Measurements from ENCODE around the gene ARHGEF25.
"Not testable (repeated sequence)": the region's sequence is repeated elsewhere in the genome, so short reads cannot be mapped to it uniquely, and the experiment has no call there.

ARHGEF25 gene

GRCh38 chr12:57655541-57656240 lies 44.5 kb downstream of the ARHGEF25 start:
- H3K4me3 ChIP-seq (ENCODE audit: low read depth, low read length) = no peak overlapping the region
- no peak for TF ChIP-seq CTCF (IDR thresholded peaks at IDR 0.05; ENCODE audit: borderline replicate concordance, insufficient read depth, low read depth, low read length)

DNA sequence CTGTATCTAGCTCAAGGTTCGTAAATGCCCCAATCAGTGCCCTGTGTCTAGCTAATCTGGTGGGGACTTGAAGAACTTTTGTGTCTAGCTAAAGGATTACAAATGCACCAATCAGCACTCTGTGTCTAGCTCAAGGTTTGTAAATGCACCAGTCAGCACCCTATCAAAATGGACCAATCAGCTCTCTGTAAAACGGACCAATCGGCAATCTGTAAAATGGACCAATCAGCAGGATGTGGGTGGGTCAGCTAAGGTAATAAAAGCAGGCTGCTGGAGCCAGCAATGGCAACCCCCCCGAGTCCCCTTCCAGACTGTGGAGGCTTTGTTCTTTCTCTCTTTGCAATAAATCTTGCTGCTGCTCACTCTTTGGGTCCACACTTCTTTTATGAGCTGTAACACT lies 45.2 kb downstream of the ARHGEF25 start:
- H3K4me3 ChIP-seq (ENCODE audit: low read depth, low read length) = not testable (repeated sequence)

DNA sequence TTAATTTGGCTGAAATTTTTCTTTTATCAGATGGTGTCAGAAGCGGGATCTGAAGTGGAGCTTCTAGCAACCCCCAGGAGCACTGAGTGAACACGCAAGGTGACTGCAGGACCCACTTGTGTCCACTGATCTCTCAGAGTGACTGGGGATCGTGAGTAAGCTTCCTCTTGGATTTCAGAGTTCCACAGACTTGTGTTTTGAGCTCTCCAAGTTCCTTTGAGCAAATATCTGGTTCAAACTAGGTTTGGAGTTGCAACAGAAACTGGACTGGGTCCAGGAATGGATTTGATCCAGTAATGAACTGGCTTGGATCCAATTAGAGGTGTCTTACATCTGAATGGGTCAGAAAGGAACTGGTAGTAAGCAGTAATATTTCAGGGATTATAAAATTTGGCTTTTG lies 46.5 kb downstream of the ARHGEF25 start:
- no peak overlapping the region for H3K4me3 ChIP-seq (ENCODE audit: low read depth, low read length)
- no peak for TF ChIP-seq CTCF (IDR thresholded peaks at IDR 0.05; ENCODE audit: borderline replicate concordance, insufficient read depth, low read depth, low read length)

- no peak for TF ChIP-seq CTCF (IDR thresholded peaks at IDR 0.05; ENCODE audit: borderline replicate concordance, insufficient read depth, low read depth, low read length)
These were observed 47.7 kb downstream of the ARHGEF25 start for GRCh38 chr12:57658890-57659289.

GRCh38 chr12:57661376-57661775 lies 50.1 kb downstream of the ARHGEF25 start:
- no peak overlapping the region for H3K4me3 ChIP-seq (ENCODE audit: low read depth, low read length)
- TF ChIP-seq CTCF (IDR thresholded peaks at IDR 0.05; ENCODE audit: borderline replicate concordance, insufficient read depth, low read depth, low read length) = no peak

More at GRCh38 chr12:57658890-57659289, 47.7 kb downstream of the ARHGEF25 start:
- no peak overlapping the region for H3K4me3 ChIP-seq (ENCODE audit: low read depth, low read length)

DNA sequence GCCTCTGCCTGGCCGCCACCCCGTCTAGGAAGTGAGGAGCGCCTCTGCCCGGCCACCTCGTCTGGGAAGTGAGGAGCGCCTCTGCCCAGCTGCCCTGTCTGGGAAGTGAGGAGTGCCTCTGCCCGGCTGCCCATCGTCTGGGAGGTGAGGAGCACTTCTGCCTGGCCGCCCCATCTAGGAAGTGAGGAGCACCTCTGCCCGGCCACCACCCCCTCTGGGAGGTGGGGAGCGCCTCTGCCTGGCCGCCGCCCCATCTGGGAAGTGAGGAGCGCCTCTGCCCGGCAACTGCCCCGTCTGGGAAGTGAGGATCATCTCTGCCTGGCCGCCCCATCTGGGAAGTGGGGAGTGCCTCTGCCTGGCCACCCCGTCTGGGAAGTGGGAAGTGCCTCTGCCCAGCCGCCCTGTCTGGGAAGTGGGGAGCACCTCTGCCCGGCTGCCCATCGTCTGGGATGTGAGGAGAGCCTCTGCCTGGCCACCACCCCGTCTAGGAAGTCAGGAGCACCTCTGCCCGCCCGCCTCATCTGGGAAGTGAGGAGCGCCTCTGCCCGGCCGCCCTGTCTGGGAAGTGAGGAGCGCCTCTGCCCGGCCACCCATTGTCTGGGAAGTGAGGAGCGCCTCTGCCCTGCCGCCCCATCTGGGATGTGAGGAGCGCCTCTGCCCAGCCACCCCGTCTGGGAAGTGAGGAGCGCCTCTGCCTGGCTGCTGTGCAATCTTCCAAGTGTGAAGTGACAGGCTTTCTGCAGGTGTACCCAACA lies 54.0 kb downstream of the ARHGEF25 start:
- H3K4me3 ChIP-seq (ENCODE audit: low read depth, low read length) = not testable (repeated sequence)

All from GM12875 (cell line).